ENCODE data around the gene RABGAP1.

Gene RABGAP1

GRCh38 chr9:123093141-123093540 is 152.3 kb downstream of the RABGAP1 start:
- Mint-ChIP-seq H3K9me3 (no peaks in the 10 kb centered on the region), H3K27me3 (no peaks in the 10 kb centered on the region), H3K4me1 (no peaks in the 10 kb centered on the region), H3K4me3 (no peak overlapping the region), H3K27ac (no peak overlapping the region)
- DNase-seq (no peak), ATAC-seq (no peak)

- ATAC-seq (no peak), DNase-seq (no peak)
- no peaks in the 10 kb centered on the region for H3K9me3 Mint-ChIP-seq
- H3K27ac Mint-ChIP-seq, result peak overlapping the region; percentile 6 to 74
- H3K27me3 Mint-ChIP-seq, result no peaks in the 10 kb centered on the region
- H3K4me1 Mint-ChIP-seq, result no peaks in the 10 kb centered on the region
- H3K4me3 Mint-ChIP-seq, result no peak overlapping the region
Observed at GRCh38 chr9:123096987-123097386, 156.2 kb downstream of the RABGAP1 start.

- H3K27ac Mint-ChIP-seq, result no peak overlapping the region
Observed at GRCh38 chr9:123097430-123098095, 156.7 kb downstream of the RABGAP1 start.

GRCh38 chr9:123098096-123098459 is 157.3 kb downstream of the RABGAP1 start:
- Mint-ChIP-seq H3K9me3 (no peaks in the 10 kb centered on the region), H3K4me3 (no peak overlapping the region), H3K4me1 (no peaks in the 10 kb centered on the region), H3K27ac (no peak overlapping the region), H3K27me3 (no peaks in the 10 kb centered on the region)
- ATAC-seq (no peak), DNase-seq (no peak)

More at GRCh38 chr9:123097430-123098095, 156.7 kb downstream of the RABGAP1 start:
- Mint-ChIP-seq H3K27me3 (no peaks in the 10 kb centered on the region), H3K9me3 (no peaks in the 10 kb centered on the region), H3K4me3 (no peak overlapping the region), H3K4me1 (no peaks in the 10 kb centered on the region)
- DNase-seq, result no peak
- ATAC-seq, result no peak

- Mint-ChIP-seq H3K9me3 (no peaks in the 10 kb centered on the region), H3K27ac (peak overlapping the region in 1 of 2 donors; percentile 42), H3K27me3 (no peaks in the 10 kb centered on the region), H3K4me3 (no peak overlapping the region), H3K4me1 (no peaks in the 10 kb centered on the region)
- DNase-seq (no peak), ATAC-seq (no peak)
Observed at GRCh38 chr9:123099042-123099441, 158.2 kb downstream of the RABGAP1 start.

- Mint-ChIP-seq H3K4me3 (no peak overlapping the region), H3K4me1 (no peaks in the 10 kb centered on the region), H3K9me3 (no peaks in the 10 kb centered on the region), H3K27me3 (no peaks in the 10 kb centered on the region), H3K27ac (no peak overlapping the region)
- no peak for ATAC-seq
- DNase-seq, result no peak
Observed at GRCh38 chr9:123099548-123099947, 158.7 kb downstream of the RABGAP1 start.

GRCh38 chr9:123102375-123103113 is 161.7 kb downstream of the RABGAP1 start:
- H3K27me3 Mint-ChIP-seq, result no peaks in the 10 kb centered on the region
- H3K9me3 Mint-ChIP-seq, result no peaks in the 10 kb centered on the region
- no peak for DNase-seq
- no peaks in the 10 kb centered on the region for H3K4me1 Mint-ChIP-seq
- H3K27ac Mint-ChIP-seq, result peak overlapping the region; percentile 50 to 53
- no peak for ATAC-seq
- H3K4me3 Mint-ChIP-seq, result no peak overlapping the region

GRCh38 chr9:123104807-123105206 is 164.0 kb downstream of the RABGAP1 start:
- H3K9me3 Mint-ChIP-seq, result no peaks in the 10 kb centered on the region
- no peak overlapping the region for H3K4me3 Mint-ChIP-seq
- no peaks in the 10 kb centered on the region for H3K4me1 Mint-ChIP-seq
- no peaks in the 10 kb centered on the region for H3K27me3 Mint-ChIP-seq
- peak overlapping the region; percentile 16 to 28 for H3K27ac Mint-ChIP-seq
- no peak for DNase-seq
- no peak for ATAC-seq

- DNase-seq (no peak), ATAC-seq (no peak)
- Mint-ChIP-seq H3K27ac (peak overlapping the region; percentile 2 to 30), H3K9me3 (no peaks in the 10 kb centered on the region), H3K27me3 (no peaks in the 10 kb centered on the region), H3K4me3 (no peak overlapping the region), H3K4me1 (no peaks in the 10 kb centered on the region)
Observed at GRCh38 chr9:123105490-123105889, 164.7 kb downstream of the RABGAP1 start.

GRCh38 chr9:123107639-123108285 is 166.9 kb downstream of the RABGAP1 start:
- DNase-seq (no peak), ATAC-seq (no peak)
- H3K27me3 Mint-ChIP-seq, result no peaks in the 10 kb centered on the region
- H3K4me1 Mint-ChIP-seq, result peaks cover 15% of the 10 kb centered on the region
- no peak overlapping the region for H3K4me3 Mint-ChIP-seq
- peak overlapping the region in 1 of 2 donors; percentile 21 for H3K27ac Mint-ChIP-seq
- H3K9me3 Mint-ChIP-seq, result no peaks in the 10 kb centered on the region

GRCh38 chr9:123108976-123109375 is 168.2 kb downstream of the RABGAP1 start:
- peak overlapping the region in 1 of 2 donors; percentile 75 for H3K27ac Mint-ChIP-seq
- no peaks in the 10 kb centered on the region for H3K27me3 Mint-ChIP-seq
- ATAC-seq, result no peak
- H3K4me3 Mint-ChIP-seq, result no peak overlapping the region
- peaks cover 15% of the 10 kb centered on the region for H3K4me1 Mint-ChIP-seq
- H3K9me3 Mint-ChIP-seq, result no peaks in the 10 kb centered on the region
- no peak for DNase-seq

- H3K27ac Mint-ChIP-seq, result no peak overlapping the region
- ATAC-seq, result no peak
Observed at GRCh38 chr9:123109540-123110279, 168.9 kb downstream of the RABGAP1 start.

GRCh38 chr9:123111427-123112014 is 170.7 kb downstream of the RABGAP1 start:
- DNase-seq (no peak), ATAC-seq (peak; percentile 23)
- no peaks in the 10 kb centered on the region for H3K9me3 Mint-ChIP-seq
- H3K27ac Mint-ChIP-seq, result peak overlapping the region in 1 of 2 donors; percentile 65
- H3K4me3 Mint-ChIP-seq, result no peak overlapping the region
- peaks cover 15% of the 10 kb centered on the region for H3K4me1 Mint-ChIP-seq
- no peaks in the 10 kb centered on the region for H3K27me3 Mint-ChIP-seq

More at GRCh38 chr9:123109540-123110279, 168.9 kb downstream of the RABGAP1 start:
- H3K27me3 Mint-ChIP-seq, result no peaks in the 10 kb centered on the region
- H3K4me1 Mint-ChIP-seq, result peaks cover 15% of the 10 kb centered on the region
- H3K4me3 Mint-ChIP-seq, result no peak overlapping the region
- H3K9me3 Mint-ChIP-seq, result no peaks in the 10 kb centered on the region
- DNase-seq, result no peak

GRCh38 chr9:123112015-123112975 is 171.5 kb downstream of the RABGAP1 start:
- H3K4me1 Mint-ChIP-seq, result peaks cover 15% of the 10 kb centered on the region
- no peak overlapping the region for H3K4me3 Mint-ChIP-seq
- no peaks in the 10 kb centered on the region for H3K9me3 Mint-ChIP-seq
- no peaks in the 10 kb centered on the region for H3K27me3 Mint-ChIP-seq
- ATAC-seq (peak; percentile 47), DNase-seq (no peak)
- H3K27ac Mint-ChIP-seq, result peak overlapping the region in 1 of 2 donors; percentile 75
